Transverse colon (tissue), 3 donors: ENCODE data around the gene ACTR3.

Experiments used
- EP300 ChIP-seq: sonication (generic); formaldehyde crosslinking; IDR thresholded peaks from one replicate; pipeline ENCODE4 v1.6.1; 2017; ENCODE audit warnings: antibody characterized with exemption, low read depth
- POLR2A ChIP-seq: fragments of 450-650 bp; IDR thresholded peaks from one replicate; pipeline ENCODE4 v1.6.1; 2016; ENCODE audit warnings: antibody characterized with exemption, mild to moderate bottlenecking, moderate library complexity
- TF ChIP-seq, protein P1 (sequence below), 5 experiments: fragments of 200-600 bp in 3 of 5; fragments of 450-650 bp in 2 of 5; sonication (generic) in 3 of 5; IDR thresholded peaks; 1 replicate in 2 of 5; 2 replicates in 3 of 5; pipeline ENCODE4 v1.5.1; 2016 to 2017; ENCODE audit warnings: antibody characterized with exemption in 5 of 5, inconsistent platforms in 3 of 5, mild to moderate bottlenecking in 2 of 5, moderate library complexity in 1 of 5

- TF ChIP-seq, protein P1, sequence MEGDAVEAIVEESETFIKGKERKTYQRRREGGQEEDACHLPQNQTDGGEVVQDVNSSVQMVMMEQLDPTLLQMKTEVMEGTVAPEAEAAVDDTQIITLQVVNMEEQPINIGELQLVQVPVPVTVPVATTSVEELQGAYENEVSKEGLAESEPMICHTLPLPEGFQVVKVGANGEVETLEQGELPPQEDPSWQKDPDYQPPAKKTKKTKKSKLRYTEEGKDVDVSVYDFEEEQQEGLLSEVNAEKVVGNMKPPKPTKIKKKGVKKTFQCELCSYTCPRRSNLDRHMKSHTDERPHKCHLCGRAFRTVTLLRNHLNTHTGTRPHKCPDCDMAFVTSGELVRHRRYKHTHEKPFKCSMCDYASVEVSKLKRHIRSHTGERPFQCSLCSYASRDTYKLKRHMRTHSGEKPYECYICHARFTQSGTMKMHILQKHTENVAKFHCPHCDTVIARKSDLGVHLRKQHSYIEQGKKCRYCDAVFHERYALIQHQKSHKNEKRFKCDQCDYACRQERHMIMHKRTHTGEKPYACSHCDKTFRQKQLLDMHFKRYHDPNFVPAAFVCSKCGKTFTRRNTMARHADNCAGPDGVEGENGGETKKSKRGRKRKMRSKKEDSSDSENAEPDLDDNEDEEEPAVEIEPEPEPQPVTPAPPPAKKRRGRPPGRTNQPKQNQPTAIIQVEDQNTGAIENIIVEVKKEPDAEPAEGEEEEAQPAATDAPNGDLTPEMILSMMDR (IDR thresholded peaks at IDR 0.05) = no peak
- TF ChIP-seq POLR2A = no peak
- TF ChIP-seq EP300 = no peak
These were observed 9.3 kb downstream of the ACTR3 start for GRCh38 chr2:113899166-113899565.
